Coronary artery (tissue), 2 donors: Measurements from ENCODE around the gene COL10A1.

Experiments used
- DNase-seq: peaks from one replicate; pipeline ENCODE4 v3.0.0-alpha.2; 2017; ENCODE audit warnings: low spot score
- H3K27ac ChIP-seq, 2 donors: fragments of 200-600 bp; sonication (generic); one replicate each; pipeline ENCODE4 v1.5.1; 2016 to 2019
- H3K4me3 ChIP-seq: fragments of 200-600 bp; sonication (generic); 2 replicates; pipeline ENCODE4 v1.5.1; 2016; ENCODE audit warnings: mild to moderate bottlenecking, moderate library complexity
- CTCF ChIP-seq: fragments of 200-600 bp; sonication (generic); IDR thresholded peaks from one replicate; pipeline ENCODE4 v1.5.1; 2019; ENCODE audit warnings: antibody characterized with exemption

COL10A1 gene

GRCh38 chr6:116108836-116109235 is 17.1 kb downstream of the COL10A1 start:
- no peak for DNase-seq
- no peak overlapping the region for H3K4me3 ChIP-seq
- no peak overlapping the region for H3K27ac ChIP-seq
- no peak for TF ChIP-seq CTCF

- DNase-seq, result no peak
- Histone ChIP-seq H3K27ac (no peak overlapping the region), H3K4me3 (peak overlapping the region; percentile 48)
- TF ChIP-seq CTCF, result no peak
Measured at GRCh38 chr6:116106146-116106545, 19.8 kb downstream of the COL10A1 start.

- H3K4me3 ChIP-seq, result peak overlapping the region; percentile 8
- no peak for TF ChIP-seq CTCF
- no peak overlapping the region for H3K27ac ChIP-seq
- no peak for DNase-seq
Measured at GRCh38 chr6:116105247-116105646, 20.7 kb downstream of the COL10A1 start.

GRCh38 chr6:116104636-116105035 is 21.3 kb downstream of the COL10A1 start:
- Histone ChIP-seq H3K4me3 (no peak overlapping the region), H3K27ac (no peak overlapping the region)
- TF ChIP-seq CTCF, result no peak
- DNase-seq, result no peak

GRCh38 chr6:116102873-116103272 is 23.1 kb downstream of the COL10A1 start:
- peak overlapping the region; percentile 86 for H3K4me3 ChIP-seq
- no peak for DNase-seq

GRCh38 chr6:116101790-116102189 is 24.1 kb downstream of the COL10A1 start:
- no peak for DNase-seq

More at GRCh38 chr6:116102873-116103272, 23.1 kb downstream of the COL10A1 start:
- TF ChIP-seq CTCF, result no peak
- H3K27ac ChIP-seq, result no peak overlapping the region

More at GRCh38 chr6:116101790-116102189, 24.1 kb downstream of the COL10A1 start:
- peak overlapping the region; percentile 86 for H3K4me3 ChIP-seq
- no peak for TF ChIP-seq CTCF
- H3K27ac ChIP-seq, result peak overlapping the region; percentile 92 to 96
